ENCODE measurements around the gene PKHD1. TPM values are rescaled to one million over a fixed set of nuclear protein-coding genes. Genes with fewer than 3 reads are reported as not detected.

PKHD1 gene
- total RNA-seq, 4 donors from 2014 or later, result 0.12 TPM; not detected in 3

GRCh38 chr6:52016915-52017748, 70.3 kb downstream of the PKHD1 start:
- no peak for DNase-seq (ENCODE audit: low spot score)
- no peak for TF ChIP-seq CTCF (IDR thresholded peaks at IDR 0.05)
- no peak for ATAC-seq (ENCODE audit: low FRiP score)

GRCh38 chr6:52015953-52016352, 71.5 kb downstream of the PKHD1 start:
- DNase-seq (ENCODE audit: low spot score) (no peak), ATAC-seq (ENCODE audit: low FRiP score) (no peak)

GRCh38 chr6:52014391-52014790, 73.0 kb downstream of the PKHD1 start:
- no peak for TF ChIP-seq CTCF (IDR thresholded peaks at IDR 0.05)
- DNase-seq (ENCODE audit: low spot score), result no peak
- ATAC-seq (ENCODE audit: low FRiP score), result no peak

More at GRCh38 chr6:52015953-52016352, 71.5 kb downstream of the PKHD1 start:
- no peak for TF ChIP-seq CTCF (IDR thresholded peaks at IDR 0.05)

GRCh38 chr6:52013035-52013434, 74.4 kb downstream of the PKHD1 start:
- ATAC-seq (ENCODE audit: low FRiP score) (no peak), DNase-seq (ENCODE audit: low spot score) (no peak)
- no peak for TF ChIP-seq CTCF (IDR thresholded peaks at IDR 0.05)

- no peak for DNase-seq (ENCODE audit: low spot score)
- no peak for ATAC-seq (ENCODE audit: low FRiP score)
- TF ChIP-seq CTCF (IDR thresholded peaks at IDR 0.05), result no peak
Observed at GRCh38 chr6:52012582-52012981, 74.8 kb downstream of the PKHD1 start.

- no peak for TF ChIP-seq CTCF (IDR thresholded peaks at IDR 0.05)
- DNase-seq (ENCODE audit: low spot score), result no peak
- ATAC-seq (ENCODE audit: low FRiP score), result no peak
Observed at GRCh38 chr6:52010806-52011205, 76.6 kb downstream of the PKHD1 start.

GRCh38 chr6:52010145-52010544, 77.3 kb downstream of the PKHD1 start:
- ATAC-seq (ENCODE audit: low FRiP score) (no peak), DNase-seq (ENCODE audit: low spot score) (no peak)
- no peak for TF ChIP-seq CTCF (IDR thresholded peaks at IDR 0.05)

Data from omental fat pad (tissue), 4 donors.